ENCODE measurements around the gene CLEC2L. TPM values are rescaled to one million over a fixed set of nuclear protein-coding genes. Genes with fewer than 3 reads are reported as not detected.

Gene CLEC2L
- polyA plus RNA-seq, 1 of the 3 experiments (the other 2 are of a cell fraction) = not detected

GRCh38 chr7:139534096-139534495 lies 10.6 kb downstream of the CLEC2L start:
- TF ChIP-seq FOXJ3 (CRISPR knock-in tag; IDR thresholded peaks at IDR 0.05) (no peak), JUND (IDR thresholded peaks at IDR 0.05) (no peak), MEF2A (IDR thresholded peaks at IDR 0.05; ENCODE audit: borderline replicate concordance, low read depth) (no peak), RFX5 (IDR thresholded peaks at IDR 0.05; ENCODE audit: low read length) (no peak), TCF12 (IDR thresholded peaks at IDR 0.05) (no peak), RCOR1 (IDR thresholded peaks at IDR 0.05; ENCODE audit: low read length) (no peak), SMC3 (IDR thresholded peaks at IDR 0.05; ENCODE audit: low read depth, low read length) (no peak), YY1 (IDR thresholded peaks at IDR 0.05; ENCODE audit: low read depth) (no peak), EZH2phosphoT487 (IDR thresholded peaks at IDR 0.05; ENCODE audit: borderline replicate concordance, low read depth) (no peak), FOSL2 (IDR thresholded peaks at IDR 0.05; ENCODE audit: borderline replicate concordance, low read depth) (no peak), TEAD4 (IDR thresholded peaks at IDR 0.05; ENCODE audit: borderline replicate concordance, insufficient read depth) (no peak), ELF1 (IDR thresholded peaks at IDR 0.05) (no peak), REST (IDR thresholded peaks at IDR 0.05; ENCODE audit: low read depth, low read length) (no peak), CHD2 (IDR thresholded peaks at IDR 0.05; ENCODE audit: low read length, partially characterized antibody) (no peak), GATA2 (CRISPR knock-in tag; IDR thresholded peaks at IDR 0.05) (no peak)
- TF ChIP-seq, protein P1, sequence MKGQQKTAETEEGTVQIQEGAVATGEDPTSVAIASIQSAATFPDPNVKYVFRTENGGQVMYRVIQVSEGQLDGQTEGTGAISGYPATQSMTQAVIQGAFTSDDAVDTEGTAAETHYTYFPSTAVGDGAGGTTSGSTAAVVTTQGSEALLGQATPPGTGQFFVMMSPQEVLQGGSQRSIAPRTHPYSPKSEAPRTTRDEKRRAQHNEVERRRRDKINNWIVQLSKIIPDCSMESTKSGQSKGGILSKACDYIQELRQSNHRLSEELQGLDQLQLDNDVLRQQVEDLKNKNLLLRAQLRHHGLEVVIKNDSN (IDR thresholded peaks at IDR 0.05; ENCODE audit: borderline replicate concordance, low read depth) = no peak
- TF ChIP-seq, protein P2, sequence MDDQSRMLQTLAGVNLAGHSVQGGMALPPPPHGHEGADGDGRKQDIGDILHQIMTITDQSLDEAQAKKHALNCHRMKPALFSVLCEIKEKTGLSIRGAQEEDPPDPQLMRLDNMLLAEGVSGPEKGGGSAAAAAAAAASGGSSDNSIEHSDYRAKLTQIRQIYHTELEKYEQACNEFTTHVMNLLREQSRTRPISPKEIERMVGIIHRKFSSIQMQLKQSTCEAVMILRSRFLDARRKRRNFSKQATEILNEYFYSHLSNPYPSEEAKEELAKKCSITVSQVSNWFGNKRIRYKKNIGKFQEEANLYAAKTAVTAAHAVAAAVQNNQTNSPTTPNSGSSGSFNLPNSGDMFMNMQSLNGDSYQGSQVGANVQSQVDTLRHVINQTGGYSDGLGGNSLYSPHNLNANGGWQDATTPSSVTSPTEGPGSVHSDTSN (IDR thresholded peaks at IDR 0.05) = no peak
- H3K4me2 ChIP-seq = no peak overlapping the region

More at GRCh38 chr7:139534096-139534495, 10.6 kb downstream of the CLEC2L start:
- no peaks in the 10 kb centered on the region for H3F3A ChIP-seq (replicated peaks; ENCODE audit: insufficient read depth)
- no peaks in the 10 kb centered on the region for H4K20me1 ChIP-seq (ENCODE audit: insufficient read depth)
- H3K4me1 ChIP-seq (ENCODE audit: control insufficient read depth in 1 of 2, insufficient read depth in 2 of 2, low read depth in 1 of 2, low read length in 1 of 2) = no peaks in the 10 kb centered on the region
- no peak overlapping the region for H2AFZ ChIP-seq (ENCODE audit: low read depth)
- no peak for DNase-seq
- H3K27me3 ChIP-seq (ENCODE audit: insufficient read depth) = peaks cover 19% of the 10 kb centered on the region
- CTCF ChIA-PET = interaction anchor here (1.5 kb wide), 2 partner anchors 9 to 67 kb away, joined by 3 read pairs; no protein-coding TSS in a partner anchor
- no peaks in the 10 kb centered on the region for H3K9me2 ChIP-seq
- H3K4me3 ChIP-seq (ENCODE audit: low read depth in 2 of 2, low read length in 1 of 2) = no peak overlapping the region
- no peak overlapping the region for H3K27ac ChIP-seq (ENCODE audit: low read depth in 2 of 2, low read length in 1 of 2)
- POLR2A ChIA-PET = no interaction called here
- WGBS (ENCODE audit: low lambda C conversion rate) = 74% methylated on average over 9 of the region's 9 CpGs
- H3K79me2 ChIP-seq (ENCODE audit: insufficient read depth) = no peaks in the 10 kb centered on the region
- no peaks in the 10 kb centered on the region for H3K9me3 ChIP-seq
- no peaks in the 10 kb centered on the region for H3K36me3 ChIP-seq (replicated peaks in 1 of 2; ENCODE audit: control insufficient read depth in 1 of 2, insufficient read depth in 2 of 2, low read length in 1 of 2)
- H3K9ac ChIP-seq = no peak overlapping the region
